ENCODE measurements around the gene LYRM2.

LYRM2 gene

GRCh38 chr6:89547281-89547680 is 91.3 kb downstream of the LYRM2 start:
- H3K79me1 ChIP-seq (ENCODE audit: low read depth, low read length), result no peaks in the 10 kb centered on the region
- H3K4ac ChIP-seq (ENCODE audit: low read length), result no peak overlapping the region
- no peak overlapping the region for H2BK5ac ChIP-seq (ENCODE audit: low read length)
- no peak overlapping the region for H2BK120ac ChIP-seq (ENCODE audit: low read depth, low read length)
- H3K14ac ChIP-seq (ENCODE audit: low read length), result no peak overlapping the region
- no peak for DNase-seq (ENCODE audit: low spot score)
- no peak overlapping the region for H2AFZ ChIP-seq (ENCODE audit: low read length)
- H3K4me3 ChIP-seq (ENCODE audit: low read length in 2 of 2), result no peak overlapping the region
- H3K18ac ChIP-seq (ENCODE audit: low read length), result peak overlapping the region; percentile 59
- H4K91ac ChIP-seq (ENCODE audit: low read depth, low read length, poor library complexity), result no peak overlapping the region
- WGBS, 2 donors (ENCODE audit: extremely low coverage in 2 of 2, insufficient read length in 2 of 2, insufficient replicate concordance in 1 of 2), result no CpG with 5 or more reads among the region's 5 CpGs
- peaks cover 2 to 5% of the 10 kb centered on the region in 2 donors for H3K4me1 ChIP-seq (ENCODE audit: control insufficient read depth in 2 of 2, insufficient read depth in 1 of 2, low read depth in 1 of 2, low read length in 2 of 2)
- H3K4me2 ChIP-seq (ENCODE audit: insufficient read depth, low read length, poor library complexity, severe bottlenecking), result no peak overlapping the region
- no peak overlapping the region for H3K27ac ChIP-seq (replicated peaks; ENCODE audit: low read length)
- H3K23ac ChIP-seq (ENCODE audit: low read depth, low read length, poor library complexity), result no peak overlapping the region
- no peaks in the 10 kb centered on the region for H3K27me3 ChIP-seq (ENCODE audit: control insufficient read depth in 3 of 3, insufficient read depth in 3 of 3, low read depth in 1 of 3, low read length in 3 of 3)
- no peak overlapping the region for H2BK12ac ChIP-seq (ENCODE audit: low read length)
- H3K9me3 ChIP-seq (replicated peaks in 1 of 2; ENCODE audit: control insufficient read depth in 2 of 2, insufficient read depth in 1 of 2, low read depth in 1 of 2, low read length in 2 of 2), result peaks cover 0 to 3% of the 10 kb centered on the region in 2 donors
- no peak overlapping the region for H4K8ac ChIP-seq (ENCODE audit: low read depth, low read length)
- no peak overlapping the region for H2BK15ac ChIP-seq (ENCODE audit: low read length)
- no peak overlapping the region for H2AK5ac ChIP-seq (ENCODE audit: low read depth, low read length)
- H3K36me3 ChIP-seq (replicated peaks in 1 of 2; ENCODE audit: control insufficient read depth in 2 of 2, insufficient read depth in 2 of 2, low read length in 2 of 2), result no peaks in the 10 kb centered on the region
- H3K9ac ChIP-seq (ENCODE audit: low read depth, low read length, poor library complexity), result no peak overlapping the region

DNA sequence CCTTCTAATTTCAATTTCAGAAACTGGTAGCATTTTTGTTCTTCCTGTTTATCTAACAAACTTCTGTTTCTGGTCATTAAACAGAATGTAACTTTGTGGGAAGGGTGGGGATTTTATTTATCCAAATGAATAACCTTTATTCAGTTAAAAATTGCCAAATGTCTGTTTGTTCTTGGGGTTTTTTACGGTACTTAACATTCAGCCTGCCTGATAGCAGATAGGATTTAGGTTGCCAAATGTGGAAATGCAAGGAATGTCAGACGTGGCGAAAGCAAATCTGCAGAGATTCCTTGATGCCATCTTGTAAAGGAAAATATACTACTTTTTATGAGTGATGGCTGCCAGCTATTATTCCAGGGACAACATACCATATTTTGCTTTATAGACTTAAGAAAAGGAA is 95.7 kb downstream of the LYRM2 start:
- Histone ChIP-seq H3K4ac (ENCODE audit: low read length) (no peak overlapping the region), H3K4me3 (ENCODE audit: low read length in 2 of 2) (no peak overlapping the region), H3K79me1 (ENCODE audit: low read depth, low read length) (no peaks in the 10 kb centered on the region), H4K91ac (ENCODE audit: low read depth, low read length, poor library complexity) (no peak overlapping the region), H3K36me3 (replicated peaks in 1 of 2; ENCODE audit: control insufficient read depth in 2 of 2, insufficient read depth in 2 of 2, low read length in 2 of 2) (no peaks in the 10 kb centered on the region), H2AK5ac (ENCODE audit: low read depth, low read length) (no peak overlapping the region), H3K23ac (ENCODE audit: low read depth, low read length, poor library complexity) (no peak overlapping the region), H3K9me3 (replicated peaks in 1 of 2; ENCODE audit: control insufficient read depth in 2 of 2, insufficient read depth in 1 of 2, low read depth in 1 of 2, low read length in 2 of 2) (peaks cover 0 to 3% of the 10 kb centered on the region in 2 donors), H2BK5ac (ENCODE audit: low read length) (no peak overlapping the region), H3K27ac (replicated peaks; ENCODE audit: low read length) (no peak overlapping the region), H3K27me3 (ENCODE audit: control insufficient read depth in 3 of 3, insufficient read depth in 3 of 3, low read depth in 1 of 3, low read length in 3 of 3) (no peaks in the 10 kb centered on the region), H2BK15ac (ENCODE audit: low read length) (no peak overlapping the region), H3K4me1 (ENCODE audit: control insufficient read depth in 2 of 2, insufficient read depth in 1 of 2, low read depth in 1 of 2, low read length in 2 of 2) (peaks cover 0 to 4% of the 10 kb centered on the region in 2 donors), H3K18ac (ENCODE audit: low read length) (no peak overlapping the region), H2BK120ac (ENCODE audit: low read depth, low read length) (no peak overlapping the region), H3K4me2 (ENCODE audit: insufficient read depth, low read length, poor library complexity, severe bottlenecking) (no peak overlapping the region), H3K9ac (ENCODE audit: low read depth, low read length, poor library complexity) (no peak overlapping the region), H3K14ac (ENCODE audit: low read length) (no peak overlapping the region), H4K8ac (ENCODE audit: low read depth, low read length) (no peak overlapping the region), H2BK12ac (ENCODE audit: low read length) (no peak overlapping the region), H2AFZ (ENCODE audit: low read length) (no peak overlapping the region)
- WGBS, 2 donors (ENCODE audit: extremely low coverage in 2 of 2, insufficient read length in 2 of 2, insufficient replicate concordance in 1 of 2), result no CpG with 5 or more reads among the region's 3 CpGs
- no peak for DNase-seq (ENCODE audit: low spot score)

DNA sequence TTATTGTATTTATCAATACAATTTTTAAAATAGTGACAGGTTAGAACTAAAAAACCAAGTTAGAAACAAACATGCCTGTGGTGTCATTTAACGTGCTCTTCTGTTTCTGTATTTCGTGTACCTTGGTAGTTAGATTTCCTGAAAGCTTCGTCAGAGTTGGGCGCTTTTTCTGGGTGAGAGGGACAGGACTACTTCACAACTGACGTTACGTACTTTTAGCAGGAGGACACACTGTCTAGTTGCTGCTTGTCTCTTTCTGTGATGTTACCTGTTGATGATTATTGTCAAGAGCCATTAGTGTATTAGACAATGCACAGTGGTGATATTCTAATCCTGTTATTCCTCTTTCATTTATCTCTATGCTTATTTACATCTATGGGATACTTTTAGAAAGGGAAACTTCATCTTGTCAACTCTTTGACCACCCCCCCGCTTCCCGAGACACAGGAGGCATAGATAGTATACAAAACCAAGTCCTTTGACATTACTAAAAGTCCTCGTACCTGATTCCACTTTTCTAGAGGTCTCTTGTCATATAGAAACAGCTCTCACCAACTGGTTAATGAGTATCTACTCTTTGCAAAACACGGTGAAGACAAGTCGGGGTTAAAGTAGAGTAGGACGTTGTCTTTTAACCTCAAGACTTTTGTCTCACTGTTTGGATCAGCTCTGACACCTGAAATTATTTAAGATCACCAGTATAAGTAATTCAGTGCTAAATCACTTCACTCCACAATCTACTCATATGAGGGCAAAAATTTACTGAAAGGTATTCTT is 96.3 kb downstream of the LYRM2 start:
- Histone ChIP-seq H2BK120ac (ENCODE audit: low read depth, low read length) (no peak overlapping the region), H3K9me3 (replicated peaks in 1 of 2; ENCODE audit: control insufficient read depth in 2 of 2, insufficient read depth in 1 of 2, low read depth in 1 of 2, low read length in 2 of 2) (peaks cover 0 to 3% of the 10 kb centered on the region in 2 donors), H3K4me1 (ENCODE audit: control insufficient read depth in 2 of 2, insufficient read depth in 1 of 2, low read depth in 1 of 2, low read length in 2 of 2) (peaks cover 0 to 4% of the 10 kb centered on the region in 2 donors), H3K4ac (ENCODE audit: low read length) (no peak overlapping the region), H3K4me3 (ENCODE audit: low read length in 2 of 2) (no peak overlapping the region), H2AK5ac (ENCODE audit: low read depth, low read length) (no peak overlapping the region), H3K79me1 (ENCODE audit: low read depth, low read length) (no peaks in the 10 kb centered on the region), H4K91ac (ENCODE audit: low read depth, low read length, poor library complexity) (no peak overlapping the region), H4K8ac (ENCODE audit: low read depth, low read length) (no peak overlapping the region), H3K23ac (ENCODE audit: low read depth, low read length, poor library complexity) (no peak overlapping the region), H3K27ac (replicated peaks; ENCODE audit: low read length) (no peak overlapping the region), H3K9ac (ENCODE audit: low read depth, low read length, poor library complexity) (no peak overlapping the region), H2BK12ac (ENCODE audit: low read length) (no peak overlapping the region), H2AFZ (ENCODE audit: low read length) (no peak overlapping the region), H3K18ac (ENCODE audit: low read length) (no peak overlapping the region), H3K27me3 (ENCODE audit: control insufficient read depth in 3 of 3, insufficient read depth in 3 of 3, low read depth in 1 of 3, low read length in 3 of 3) (no peaks in the 10 kb centered on the region), H2BK15ac (ENCODE audit: low read length) (no peak overlapping the region), H3K36me3 (replicated peaks in 1 of 2; ENCODE audit: control insufficient read depth in 2 of 2, insufficient read depth in 2 of 2, low read length in 2 of 2) (no peaks in the 10 kb centered on the region), H2BK5ac (ENCODE audit: low read length) (no peak overlapping the region), H3K4me2 (ENCODE audit: insufficient read depth, low read length, poor library complexity, severe bottlenecking) (no peak overlapping the region), H3K14ac (ENCODE audit: low read length) (no peak overlapping the region)
- WGBS, 2 donors (ENCODE audit: extremely low coverage in 2 of 2, insufficient read length in 2 of 2, insufficient replicate concordance in 1 of 2), result no CpG with 5 or more reads among the region's 12 CpGs
- DNase-seq (ENCODE audit: low spot score), result no peak

- H4K91ac ChIP-seq (ENCODE audit: low read depth, low read length, poor library complexity), result no peak overlapping the region
- no peaks in the 10 kb centered on the region for H3K36me3 ChIP-seq (replicated peaks in 1 of 2; ENCODE audit: control insufficient read depth in 2 of 2, insufficient read depth in 2 of 2, low read length in 2 of 2)
- H3K79me1 ChIP-seq (ENCODE audit: low read depth, low read length), result no peaks in the 10 kb centered on the region
- no peak overlapping the region for H3K9ac ChIP-seq (ENCODE audit: low read depth, low read length, poor library complexity)
- H3K4me2 ChIP-seq (ENCODE audit: insufficient read depth, low read length, poor library complexity, severe bottlenecking), result no peak overlapping the region
- H3K18ac ChIP-seq (ENCODE audit: low read length), result no peak overlapping the region
- H2AK5ac ChIP-seq (ENCODE audit: low read depth, low read length), result no peak overlapping the region
- no peak overlapping the region for H3K4me3 ChIP-seq (ENCODE audit: low read length in 2 of 2)
- H2AFZ ChIP-seq (ENCODE audit: low read length), result no peak overlapping the region
- no peak overlapping the region for H2BK15ac ChIP-seq (ENCODE audit: low read length)
- H3K23ac ChIP-seq (ENCODE audit: low read depth, low read length, poor library complexity), result no peak overlapping the region
- no CpG with 5 or more reads among the region's 2 CpGs for WGBS, 2 donors (ENCODE audit: extremely low coverage in 2 of 2, insufficient read length in 2 of 2, insufficient replicate concordance in 1 of 2)
- H3K14ac ChIP-seq (ENCODE audit: low read length), result no peak overlapping the region
- H3K27ac ChIP-seq (replicated peaks; ENCODE audit: low read length), result no peak overlapping the region
- no peak for DNase-seq (ENCODE audit: low spot score)
- H3K27me3 ChIP-seq (ENCODE audit: control insufficient read depth in 3 of 3, insufficient read depth in 3 of 3, low read depth in 1 of 3, low read length in 3 of 3), result no peaks in the 10 kb centered on the region
- peaks cover 0 to 6% of the 10 kb centered on the region in 2 donors for H3K4me1 ChIP-seq (ENCODE audit: control insufficient read depth in 2 of 2, insufficient read depth in 1 of 2, low read depth in 1 of 2, low read length in 2 of 2)
- no peak overlapping the region for H2BK12ac ChIP-seq (ENCODE audit: low read length)
- peaks cover 0 to 3% of the 10 kb centered on the region in 2 donors for H3K9me3 ChIP-seq (replicated peaks in 1 of 2; ENCODE audit: control insufficient read depth in 2 of 2, insufficient read depth in 1 of 2, low read depth in 1 of 2, low read length in 2 of 2)
- no peak overlapping the region for H2BK120ac ChIP-seq (ENCODE audit: low read depth, low read length)
- H4K8ac ChIP-seq (ENCODE audit: low read depth, low read length), result no peak overlapping the region
- H3K4ac ChIP-seq (ENCODE audit: low read length), result no peak overlapping the region
- no peak overlapping the region for H2BK5ac ChIP-seq (ENCODE audit: low read length)
Measured at GRCh38 chr6:89539779-89540178, 98.8 kb downstream of the LYRM2 start.
